ENCODE results near the gene VPS4A. TPM values are rescaled to one million over a fixed set of nuclear protein-coding genes. Genes with fewer than 3 reads are reported as not detected.

VPS4A gene
- total RNA-seq: 10 to 100 TPM; 46.2 to 60.6 (median 55.5) TPM
- polyA plus RNA-seq: 10 to 100 TPM; 38.1 to 76.2 (median 56.5) TPM
- long read RNA-seq, donor 1, full-length matches to known transcripts: 147 of 227 reads
- long read RNA-seq, donor 1, partial matches to known transcripts: 42 of 227 reads
- long read RNA-seq, donor 1, other reads (novel, unspliced or antisense): 38 of 227 reads
- long read RNA-seq, donor 2, full-length matches to known transcripts: 308 of 444 reads
- long read RNA-seq, donor 2, partial matches to known transcripts: 77 of 444 reads
- long read RNA-seq, donor 2, other reads (novel, unspliced or antisense): 59 of 444 reads

GRCh38 chr16:69310653-69311532 lies at the start of gene VPS4A:
TSS of gene VPS4A (plus strand) at chr16:69311350. CDS start at chr16:69311512, 162 bp downstream.
- 9 to 15% (median 9%) methylated on average over 45 to 70 of the region's 70 CpGs for WGBS, 3 donors
- peak; percentile 95 to 98 for DNase-seq
- peak; percentile 92 for TF ChIP-seq CTCF (IDR thresholded peaks at IDR 0.05)
- peak within 1 kb of the TSS; percentile 85 for H3K4me3 ChIP-seq
- peak within 1 kb of the TSS; percentile 92 for H3K27ac ChIP-seq
- H3K36me3 ChIP-seq (ENCODE audit: insufficient read depth in 1 of 2, low read depth in 1 of 2): peaks cover 4 to 25% of the 10 kb centered on the region in 2 donors
- no peaks in the 10 kb centered on the region for H3K27me3 ChIP-seq (ENCODE audit: insufficient read depth in 3 of 3, low read length in 2 of 3)
- peaks cover 20% of the 10 kb centered on the region for H3K4me1 ChIP-seq
- no peaks in the 10 kb centered on the region for H3K9me3 ChIP-seq
- peak; percentile 91 to 98 (median 94) for ATAC-seq
- intact Hi-C loops (cut with DNase I): loop anchor here in 1 of 2 donors (1.0 kb wide), 1 partner anchor 28 kb away; the partner anchor contains the start of genes COG8 and NIP7

- no peak overlapping the region for H3K27ac ChIP-seq
- no peaks in the 10 kb centered on the region for H3K4me1 ChIP-seq
- DNase-seq (no peak), ATAC-seq (no peak)
- 55 to 87% (median 80%) methylated on average over 4 of the region's 4 CpGs for WGBS, 3 donors
- H3K4me3 ChIP-seq: no peak overlapping the region
- H3K9me3 ChIP-seq: no peaks in the 10 kb centered on the region
- H3K27me3 ChIP-seq (ENCODE audit: insufficient read depth in 3 of 3, low read length in 2 of 3): no peaks in the 10 kb centered on the region
- no peak for TF ChIP-seq CTCF (IDR thresholded peaks at IDR 0.05)
- intact Hi-C loops (cut with DNase I): no loop called here
- H3K36me3 ChIP-seq (ENCODE audit: insufficient read depth in 1 of 2, low read depth in 1 of 2): peaks cover 3 to 7% of the 10 kb centered on the region in 2 donors
Observed at GRCh38 chr16:69266334-69267063, 44.7 kb upstream of the VPS4A start.

- no peak for DNase-seq
- Histone ChIP-seq H3K4me1 (no peaks in the 10 kb centered on the region), H3K36me3 (ENCODE audit: insufficient read depth in 1 of 2, low read depth in 1 of 2) (peaks cover 3 to 7% of the 10 kb centered on the region in 2 donors), H3K9me3 (no peaks in the 10 kb centered on the region), H3K27me3 (ENCODE audit: insufficient read depth in 3 of 3, low read length in 2 of 3) (no peaks in the 10 kb centered on the region), H3K27ac (no peak overlapping the region), H3K4me3 (no peak overlapping the region)
- WGBS, 3 donors: 88 to 92% (median 91%) methylated on average over 4 of the region's 4 CpGs
- intact Hi-C loops (cut with DNase I): no loop called here
- ATAC-seq: no peak
- TF ChIP-seq CTCF (IDR thresholded peaks at IDR 0.05): no peak
Observed at GRCh38 chr16:69267633-69268032, 43.5 kb upstream of the VPS4A start.

GRCh38 chr16:69270395-69270794 lies 40.8 kb upstream of the VPS4A start:
- peaks cover 4% of the 10 kb centered on the region for H3K4me1 ChIP-seq
- H3K4me3 ChIP-seq: no peak overlapping the region
- WGBS, 3 donors: 86 to 93% (median 89%) methylated on average over 3 of the region's 3 CpGs
- H3K27me3 ChIP-seq (ENCODE audit: insufficient read depth in 3 of 3, low read length in 2 of 3): no peaks in the 10 kb centered on the region
- DNase-seq (no peak), ATAC-seq (no peak)
- no peak overlapping the region for H3K27ac ChIP-seq
- H3K36me3 ChIP-seq (ENCODE audit: insufficient read depth in 1 of 2, low read depth in 1 of 2): peaks cover 3 to 5% of the 10 kb centered on the region in 2 donors
- no peak for TF ChIP-seq CTCF (IDR thresholded peaks at IDR 0.05)
- intact Hi-C loops (cut with DNase I): loop anchor here in 1 of 2 donors (10.0 kb wide), 1 partner anchor 86 kb away; the partner anchor contains the start of gene SNTB2
- no peaks in the 10 kb centered on the region for H3K9me3 ChIP-seq
